HepG2 (cell line): ENCODE measurements around the gene BICRA. TPM values are rescaled to one million over a fixed set of nuclear protein-coding genes. Genes with fewer than 3 reads are reported as not detected.

Experiments
- ATAC-seq: fragments of 200-7000 bp; cut with Tn5 transposase; 3 replicates; pipeline ENCODE4 v1.9.1; 2020; ENCODE audit warnings: mild to moderate bottlenecking, moderate library complexity
- BruUV-seq: library from RNA; stranded (reverse); fragments of 400-500 nt; replicated peaks from 2 replicates; lab custom pipeline; 2021; lab: Mats Ljungman, UMichigan
- CTCF ChIA-PET: fragments of 300-600 bp; formaldehyde crosslinking; extraction: SDS; loops from one replicate; lab custom pipeline; 2021; ENCODE audit warnings: low total read pairs, inconsistent platforms, low intra/inter-chr PET ratio; lab: Yijun Ruan, JAX
- POLR2A ChIA-PET: fragments of 350-600 bp; sonication (Branson Sonifier 250); formaldehyde crosslinking; loops from one replicate; lab custom pipeline; 2020; ENCODE audit warnings: antibody characterized with exemption, inconsistent platforms; lab: Yijun Ruan, JAX
- DNase-seq: peaks from one replicate; pipeline ENCODE4 v3.0.0-alpha.2; 2015; ENCODE audit warnings: low spot score
- FAIRE-seq: peaks from 3 replicates; lab custom pipeline; 2011; peaks lifted over from hg19 to GRCh38; lab: Jason Lieb, UNC
- H2AFZ ChIP-seq: one replicate; pipeline ENCODE4 v1.6.1; 2011; ENCODE audit warnings: low read length, inconsistent platforms
- H3K27ac ChIP-seq: fragments of 300-600 bp; 3 replicates; pipeline ENCODE4 v1.8.0; 2011; ENCODE audit warnings: mixed run types, mild to moderate bottlenecking, mixed read lengths, low read length, inconsistent platforms; ENCODE audit not compliant: insufficient read depth; ENCODE audit errors: extremely low read length
- H3K27me3 ChIP-seq, 2 experiments: fragments of 200-600 bp in 1 of 2; 2 replicates in 1 of 2; 3 replicates in 1 of 2; pipeline versions ENCODE4 v1.6.0 to v1.8.0; 2011; ENCODE audit warnings: low read length in 2 of 2, mild to moderate bottlenecking in 2 of 2, moderate library complexity in 2 of 2, inconsistent platforms in 1 of 2; ENCODE audit not compliant: insufficient read depth in 2 of 2, control insufficient read depth in 1 of 2
- H3K36me3 ChIP-seq, 2 experiments: fragments of 200-600 bp in 1 of 2; replicated peaks in 1 of 2; 2 replicates in 1 of 2; 3 replicates in 1 of 2; pipeline versions ENCODE4 v1.5.1 to v1.8.0; 2011; ENCODE audit warnings: low read length in 2 of 2, inconsistent platforms in 1 of 2; ENCODE audit not compliant: insufficient read depth in 2 of 2, control insufficient read depth in 1 of 2
- H3K4me1 ChIP-seq: 2 replicates; pipeline ENCODE4 v1.5.1; 2012; ENCODE audit warnings: low read length, inconsistent platforms; ENCODE audit not compliant: insufficient read depth
- H3K4me2 ChIP-seq: 2 replicates; pipeline ENCODE4 v1.6.0; 2011; ENCODE audit warnings: low read depth, low read length, inconsistent platforms
- H3K4me3 ChIP-seq, 3 experiments: fragments of 200-600 bp in 1 of 3; sonication (generic), shearing (Covaris generic) in 1 of 3; replicated peaks in 1 of 3; 2 replicates each; pipeline ENCODE4 v1.5.1; 2011 to 2016; ENCODE audit warnings: low read length in 3 of 3, inconsistent platforms in 2 of 3, low read depth in 2 of 3, mild to moderate bottlenecking in 2 of 3, control low read depth in 1 of 3, mixed read lengths in 1 of 3; ENCODE audit not compliant: insufficient read depth in 1 of 3
- H3K79me2 ChIP-seq: one replicate; pipeline ENCODE4 v1.6.1; 2011; ENCODE audit warnings: low read length, inconsistent platforms; ENCODE audit not compliant: insufficient read depth
- H3K9ac ChIP-seq: 2 replicates; pipeline ENCODE4 v1.6.0; 2011; ENCODE audit warnings: mild to moderate bottlenecking, low read depth, low read length, inconsistent platforms; ENCODE audit not compliant: insufficient read depth
- H3K9me3 ChIP-seq: 2 replicates; pipeline ENCODE4 v1.5.1; 2012; ENCODE audit warnings: mild to moderate bottlenecking, low read length
- H4K20me1 ChIP-seq: 2 replicates; pipeline ENCODE4 v1.6.0; 2011; ENCODE audit warnings: inconsistent platforms, mild to moderate bottlenecking, low read length, moderate library complexity; ENCODE audit not compliant: insufficient read depth
- AHDC1 ChIP-seq: sonication (generic); formaldehyde crosslinking; IDR thresholded peaks from 2 replicates; pipeline ENCODE4 v1.5.1; 2020; ENCODE audit warnings: mild to moderate bottlenecking, missing genetic modification reagents, borderline replicate concordance
- ATF1 ChIP-seq: IDR thresholded peaks from 2 replicates; pipeline ENCODE4 v1.6.1; 2016; ENCODE audit warnings: mild to moderate bottlenecking, control low read depth
- EP300 ChIP-seq, 3 experiments: sonication (generic) in 1 of 3; formaldehyde crosslinking in 1 of 3; IDR thresholded peaks; 2 replicates each; pipeline versions ENCODE4 v1.5.1 to v1.6.1; 2011 to 2020; ENCODE audit warnings: low read depth in 2 of 3, low read length in 2 of 3, borderline replicate concordance in 1 of 3, improper control_type of control experiment in 1 of 3, mild to moderate bottlenecking in 1 of 3, missing genetic modification reagents in 1 of 3, moderate library complexity in 1 of 3
- ERF ChIP-seq: IDR thresholded peaks from 2 replicates; pipeline ENCODE4 v1.6.1; 2018; ENCODE audit warnings: missing biosample characterization, missing genetic modification reagents
- FOXP1 ChIP-seq, 2 experiments: fragments of 450-650 bp in 1 of 2; IDR thresholded peaks; 2 replicates each; pipeline ENCODE4 v1.6.1; 2017 to 2018; ENCODE audit warnings: antibody characterized with exemption in 1 of 2
- GATAD2A ChIP-seq: IDR thresholded peaks from 2 replicates; pipeline ENCODE4 v1.6.1; 2016
- HNF4G ChIP-seq, 2 experiments: sonication (generic) in 1 of 2; formaldehyde crosslinking in 1 of 2; IDR thresholded peaks; 2 replicates each; pipeline versions ENCODE4 v1.4.0 to v1.6.1; 2011 to 2020; ENCODE audit warnings: borderline replicate concordance in 2 of 2, low read depth in 2 of 2, mild to moderate bottlenecking in 2 of 2, low read length in 1 of 2, missing genetic modification reagents in 1 of 2, moderate library complexity in 1 of 2
- KDM6A ChIP-seq: IDR thresholded peaks from 2 replicates; pipeline ENCODE4 v1.6.1; 2016; ENCODE audit warnings: low read depth
- MYNN ChIP-seq: sonication (generic); formaldehyde crosslinking; IDR thresholded peaks from 2 replicates; pipeline ENCODE4 v1.4.0; 2020; ENCODE audit warnings: mild to moderate bottlenecking, low read depth, missing genetic modification reagents
- PATZ1 ChIP-seq: sonication (generic); formaldehyde crosslinking; IDR thresholded peaks from 2 replicates; pipeline ENCODE4 v1.4.0; 2020; ENCODE audit warnings: missing genetic modification reagents
- RARA ChIP-seq: IDR thresholded peaks from 2 replicates; pipeline ENCODE4 v1.6.1; 2016; ENCODE audit warnings: missing genetic modification reagents, missing compliant biosample characterization
- TBX2 ChIP-seq: sonication (generic); formaldehyde crosslinking; IDR thresholded peaks from 2 replicates; pipeline ENCODE4 v1.5.0; 2020; ENCODE audit warnings: missing genetic modification reagents, mild to moderate bottlenecking, borderline replicate concordance
- ZBTB2 ChIP-seq: sonication (generic); formaldehyde crosslinking; IDR thresholded peaks from 2 replicates; pipeline ENCODE4 v1.8.0; 2022; ENCODE audit warnings: low read depth, missing genetic modification reagents
- ZNF17 ChIP-seq: sonication (generic); formaldehyde crosslinking; IDR thresholded peaks from 2 replicates; pipeline ENCODE4 v1.5.0; 2020; ENCODE audit warnings: mild to moderate bottlenecking, missing genetic modification reagents
- ZNF878 ChIP-seq: sonication (generic); formaldehyde crosslinking; IDR thresholded peaks from 2 replicates; pipeline ENCODE4 v1.8.1; 2023; ENCODE audit warnings: mild to moderate bottlenecking, missing genetic modification reagents, moderate library complexity
- WGBS: methylation state at CpG from one replicate; pipeline ENCODE4 v1.1.6; 2017; ENCODE audit warnings: low lambda C conversion rate; 5-methylcytosine and 5-hydroxymethylcytosine counted together
- in situ Hi-C: cut with HindIII; loops from 2 replicates; pipeline ENCODE4 v1.10.0; 2017; ENCODE audit warnings: low pct_unique_long_range_greater_than_20kb; ENCODE audit not compliant: extremely low pct_ligation_motif_present
- intact Hi-C: fragments of 100-400 bp; cut with micrococcal nuclease; formaldehyde crosslinking; loops from one replicate; pipeline ENCODE4 v1.10.0; 2022; ENCODE audit not compliant: unreplicated experiment
- polyA plus RNA-seq, 8 experiments: library from polyadenylated mRNA; depleted of rRNA in 3 of 8; stranded (reverse) in 7 of 8; unstranded in 1 of 8; fragments of >200 nt; fragmentation: Illumina TruSeq in 4 of 8; extraction: Trizol in 4 of 8; gene quantifications; 2 replicates each; pipeline versions ENCODE4 v1.2.1 to v1.2.3, GENCODE V29; 2011 to 2016; ENCODE audit warnings: low read depth in 4 of 8, missing spikeins in 1 of 8, mixed read lengths in 1 of 8; ENCODE audit not compliant: insufficient read depth in 1 of 8
- total RNA-seq, 5 experiments: library from RNA; depleted of rRNA; stranded (reverse); fragments of >200 nt; fragmentation: Illumina TruSeq; extraction: Trizol; gene quantifications; 2 replicates each; pipeline ENCODE4 v1.2.3, GENCODE V29; 2016; ENCODE audit warnings: low read depth in 1 of 5

The BICRA gene
- total and polyA plus RNA-seq, 2 of the 13 experiments (the other 11 are each of a cell fraction or from before 2014, with no cell fraction given): 0.55 to 0.71 TPM

- WGBS: 18% methylated on average over 3 of the region's 3 CpGs
- Histone ChIP-seq H3K36me3 (no peaks in the 10 kb centered on the region), H3K4me3 (no peak overlapping the region), H3K9me3 (no peaks in the 10 kb centered on the region), H3K79me2 (no peaks in the 10 kb centered on the region), H3K9ac (no peak overlapping the region), H3K27me3 (no peaks in the 10 kb centered on the region), H3K4me1 (peaks cover 32% of the 10 kb centered on the region), H3K4me2 (peak overlapping the region; percentile 15), H4K20me1 (no peaks in the 10 kb centered on the region), H2AFZ (no peak overlapping the region), H3K27ac (no peak overlapping the region)
- peak; percentile 80 for FAIRE-seq
- ATAC-seq: peak; percentile 66
- POLR2A ChIA-PET: no interaction called here
- in situ Hi-C loops (no loop called here), intact Hi-C loops (no loop called here)
- BruUV-seq: no TSS peak
- DNase-seq: peak; percentile 29
- CTCF ChIA-PET: no interaction called here
- TF ChIP-seq ZBTB2 (CRISPR knock-in tag) (no peak), TBX2 (CRISPR knock-in tag) (peak; percentile 53; the same call in 1 of the 2 replicates), GATAD2A (CRISPR knock-in tag) (peak; percentile 80), PATZ1 (CRISPR knock-in tag) (peak; percentile 36; the same call in 1 of the 2 replicates), AHDC1 (CRISPR knock-in tag) (peak; percentile 66; the same call in 1 of the 2 replicates), ATF1 (CRISPR knock-in tag) (no peak), HNF4G (IDR thresholded peaks at IDR 0.05; ENCODE audit: borderline replicate concordance, low read depth, low read length) (peak; percentile 77), HNF4G (CRISPR knock-in tag; IDR thresholded peaks at IDR 0.05; ENCODE audit: borderline replicate concordance, low read depth) (peak; percentile 56; the same call in 1 of the 2 replicates), ZNF878 (CRISPR knock-in tag) (peak; percentile 24; the same call in 1 of the 2 replicates), KDM6A (CRISPR knock-in tag) (no peak; the same call in 1 of the 2 replicates), EP300 (IDR thresholded peaks at IDR 0.05; ENCODE audit: low read depth in 2 of 2, low read length in 2 of 2) (peak in 1 of 2 experiments; percentile 22; a peak in 1 of 4 replicates), EP300 (CRISPR knock-in tag; IDR thresholded peaks at IDR 0.05; ENCODE audit: borderline replicate concordance) (no peak), ERF (CRISPR knock-in tag) (0 out of 2 replicates have a peak, but pooled peaks have one; percentile 39), FOXP1 (IDR thresholded peaks at IDR 0.05) (no peak), FOXP1 (CRISPR knock-in tag; IDR thresholded peaks at IDR 0.05) (0 out of 2 replicates have a peak, but pooled peaks have one; percentile 42), RARA (CRISPR knock-in tag) (peak; percentile 76), MYNN (CRISPR knock-in tag) (no peak), ZNF17 (CRISPR knock-in tag) (no peak)
These were observed 44.9 kb upstream of the BICRA start for GRCh38 chr19:47564081-47564480.
